GM23338 (cell line): ENCODE results near the gene POPDC3. TPM values are rescaled to one million over a fixed set of nuclear protein-coding genes. Genes with fewer than 3 reads are reported as not detected.

Experiments
- ATAC-seq: fragments of 200-7000 bp; cut with Tn5 transposase; 3 replicates; pipeline ENCODE4 v1.9.1; 2020
- DNase-seq: peaks from one replicate; pipeline ENCODE4 v3.0.0-alpha.2; 2015; ENCODE audit warnings: low spot score
- H2AFZ ChIP-seq: fragments of 200-600 bp; sonication (generic); 2 replicates; pipeline ENCODE4 v1.8.0; 2016; ENCODE audit warnings: antibody characterized with exemption, mild to moderate bottlenecking, moderate library complexity
- H3F3A ChIP-seq: fragments of 200-600 bp; sonication (generic); replicated peaks from 2 replicates; pipeline ENCODE4 v1.8.0; 2017; ENCODE audit warnings: antibody characterized with exemption, mixed run types, low read depth
- H3K27ac ChIP-seq: fragments of 200-600 bp; sonication (generic); 2 replicates; pipeline ENCODE4 v1.6.1; 2016; ENCODE audit warnings: low read depth
- H3K27me3 ChIP-seq: fragments of 200-600 bp; sonication (generic); 2 replicates; pipeline ENCODE4 v1.8.0; 2016; ENCODE audit warnings: mild to moderate bottlenecking, mixed run types, moderate library complexity; ENCODE audit not compliant: insufficient read depth
- H3K36me3 ChIP-seq: fragments of 200-600 bp; sonication (generic); 2 replicates; pipeline ENCODE4 v1.8.0; 2016; ENCODE audit warnings: mild to moderate bottlenecking; ENCODE audit not compliant: insufficient read depth
- H3K4me1 ChIP-seq: fragments of 200-600 bp; sonication (generic); 2 replicates; pipeline ENCODE4 v1.8.0; 2016; ENCODE audit warnings: mild to moderate bottlenecking, moderate library complexity; ENCODE audit not compliant: insufficient read depth
- H3K4me2 ChIP-seq: fragments of 200-600 bp; sonication (generic); 2 replicates; pipeline ENCODE4 v1.7.1; 2017; ENCODE audit warnings: mixed run types
- H3K4me3 ChIP-seq: fragments of 200-600 bp; sonication (generic); 2 replicates; pipeline ENCODE4 v1.6.1; 2016; ENCODE audit warnings: mixed run types
- H3K79me2 ChIP-seq: fragments of 200-600 bp; sonication (generic); replicated peaks from 2 replicates; pipeline ENCODE4 v1.8.0; 2017; ENCODE audit warnings: mild to moderate bottlenecking; ENCODE audit not compliant: insufficient read depth
- H3K9me2 ChIP-seq: fragments of 200-600 bp; sonication (generic); 2 replicates; pipeline ENCODE4 v1.8.0; 2017; ENCODE audit not compliant: insufficient read depth
- H4K20me1 ChIP-seq: fragments of 200-600 bp; sonication (generic); replicated peaks from 2 replicates; pipeline ENCODE4 v1.8.0; 2017; ENCODE audit warnings: mild to moderate bottlenecking; ENCODE audit not compliant: insufficient read depth
- H3K27ac Mint-ChIP-seq: 2 replicates; pipeline ENCODE4 v1.8.0; 2020; ENCODE audit warnings: inconsistent platforms, mild to moderate bottlenecking, moderate library complexity, mixed read lengths
- H3K27me3 Mint-ChIP-seq: 3 replicates; pipeline ENCODE4 v1.8.0; 2022; ENCODE audit warnings: low read depth, mild to moderate bottlenecking, moderate library complexity, mixed read lengths, inconsistent platforms; ENCODE audit not compliant: insufficient read depth, poor library complexity
- H3K36me3 Mint-ChIP-seq: 3 replicates; pipeline ENCODE4 v1.8.0; 2021; ENCODE audit warnings: low read depth, mild to moderate bottlenecking, inconsistent platforms, moderate library complexity, mixed read lengths
- H3K4me1 Mint-ChIP-seq: 3 replicates; pipeline ENCODE4 v1.8.0; 2020; ENCODE audit warnings: mild to moderate bottlenecking, inconsistent platforms, mixed read lengths
- H3K4me3 Mint-ChIP-seq: 3 replicates; pipeline ENCODE4 v1.8.0; 2021; ENCODE audit warnings: moderate library complexity, mild to moderate bottlenecking, inconsistent platforms, mixed read lengths
- H3K9me3 Mint-ChIP-seq: 3 replicates; pipeline ENCODE4 v1.8.0; 2020; ENCODE audit warnings: moderate library complexity, mild to moderate bottlenecking, inconsistent platforms, mixed read lengths
- CREB1 ChIP-seq: fragments of 250-450 bp; sonication (Bioruptor Pico); IDR thresholded peaks from 2 replicates; pipeline ENCODE4 v1.5.0; 2020; ENCODE audit warnings: low read depth, mild to moderate bottlenecking, moderate library complexity
- EZH2phosphoT487 ChIP-seq: fragments of 200-600 bp; sonication (generic); IDR thresholded peaks from one replicate; pipeline ENCODE4 v1.8.1; 2018; ENCODE audit warnings: antibody characterized with exemption; ENCODE audit not compliant: unreplicated experiment
- JUNB ChIP-seq: IDR thresholded peaks from one replicate; pipeline ENCODE4 v1.6.1; 2016; ENCODE audit warnings: antibody characterized with exemption; ENCODE audit not compliant: unreplicated experiment
- NANOG ChIP-seq: IDR thresholded peaks from 2 replicates; pipeline ENCODE4 v1.6.1; 2016; ENCODE audit warnings: antibody characterized with exemption, borderline replicate concordance
- POLR2AphosphoS5 ChIP-seq: IDR thresholded peaks from 2 replicates; pipeline ENCODE4 v1.6.1; 2016; ENCODE audit warnings: antibody characterized with exemption, low read depth
- STAT1 ChIP-seq: IDR thresholded peaks from one replicate; pipeline ENCODE4 v1.6.1; 2016; ENCODE audit warnings: antibody characterized with exemption; ENCODE audit not compliant: unreplicated experiment
- ZNF114 ChIP-seq: fragments of 250-450 bp; sonication (Bioruptor Pico); IDR thresholded peaks from 2 replicates; pipeline ENCODE4 v1.5.0; 2020; ENCODE audit warnings: mild to moderate bottlenecking, moderate library complexity
- ZNF331 ChIP-seq: fragments of 250-450 bp; sonication (Bioruptor Pico); IDR thresholded peaks from 2 replicates; pipeline ENCODE4 v1.5.0; 2020; ENCODE audit warnings: low read depth, mild to moderate bottlenecking, moderate library complexity
- polyA plus RNA-seq: library from polyadenylated mRNA; unstranded; fragments of >200 nt; fragmentation: Nextera tagmentation; extraction: Ambion mirVana; gene quantifications from 2 replicates; pipeline ENCODE4 v1.2.1, GENCODE V29; 2016
- total RNA-seq: library from RNA; depleted of rRNA; stranded (reverse); fragments of >200 nt; shearing (Covaris generic); gene quantifications from 2 replicates; pipeline ENCODE4 v1.2.3, GENCODE V29; 2014
- TF ChIP-seq, protein P1 (sequence below): fragments of 250-450 bp; sonication (Bioruptor Pico); IDR thresholded peaks from 2 replicates; pipeline ENCODE4 v1.5.0; 2020; ENCODE audit warnings: mild to moderate bottlenecking, moderate library complexity
- TF ChIP-seq, protein P2 (sequence below): IDR thresholded peaks from 2 replicates; pipeline ENCODE4 v1.6.1; 2016; ENCODE audit warnings: antibody characterized with exemption
- TF ChIP-seq, protein P3 (sequence below): IDR thresholded peaks from one replicate; pipeline ENCODE4 v1.6.1; 2018; ENCODE audit warnings: antibody characterized with exemption; ENCODE audit not compliant: unreplicated experiment

The POPDC3 gene
- total and polyA plus RNA-seq, 2 experiments from 2014 or later, result 5.1 to 5.7 TPM

DNA sequence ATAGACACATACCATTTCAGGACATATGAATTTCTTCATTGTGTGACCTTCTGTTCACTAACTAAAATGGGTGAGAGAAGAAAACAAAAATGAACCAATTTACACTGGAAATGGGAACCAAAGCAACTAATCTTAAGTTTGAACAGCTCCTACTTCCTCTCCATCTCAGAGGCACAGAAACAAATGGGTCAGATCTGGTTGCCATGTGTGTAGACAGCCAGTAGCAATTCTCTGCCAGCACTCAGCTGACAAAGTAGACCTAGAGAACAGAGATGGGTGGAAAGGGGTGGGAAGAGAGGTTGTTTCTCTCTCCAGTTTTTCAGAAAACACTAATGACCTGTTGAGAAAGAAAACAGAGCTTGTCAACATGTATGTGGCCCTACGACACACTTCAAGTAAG lies 14.3 kb upstream of the POPDC3 start (continued):
- TF ChIP-seq, protein P1, sequence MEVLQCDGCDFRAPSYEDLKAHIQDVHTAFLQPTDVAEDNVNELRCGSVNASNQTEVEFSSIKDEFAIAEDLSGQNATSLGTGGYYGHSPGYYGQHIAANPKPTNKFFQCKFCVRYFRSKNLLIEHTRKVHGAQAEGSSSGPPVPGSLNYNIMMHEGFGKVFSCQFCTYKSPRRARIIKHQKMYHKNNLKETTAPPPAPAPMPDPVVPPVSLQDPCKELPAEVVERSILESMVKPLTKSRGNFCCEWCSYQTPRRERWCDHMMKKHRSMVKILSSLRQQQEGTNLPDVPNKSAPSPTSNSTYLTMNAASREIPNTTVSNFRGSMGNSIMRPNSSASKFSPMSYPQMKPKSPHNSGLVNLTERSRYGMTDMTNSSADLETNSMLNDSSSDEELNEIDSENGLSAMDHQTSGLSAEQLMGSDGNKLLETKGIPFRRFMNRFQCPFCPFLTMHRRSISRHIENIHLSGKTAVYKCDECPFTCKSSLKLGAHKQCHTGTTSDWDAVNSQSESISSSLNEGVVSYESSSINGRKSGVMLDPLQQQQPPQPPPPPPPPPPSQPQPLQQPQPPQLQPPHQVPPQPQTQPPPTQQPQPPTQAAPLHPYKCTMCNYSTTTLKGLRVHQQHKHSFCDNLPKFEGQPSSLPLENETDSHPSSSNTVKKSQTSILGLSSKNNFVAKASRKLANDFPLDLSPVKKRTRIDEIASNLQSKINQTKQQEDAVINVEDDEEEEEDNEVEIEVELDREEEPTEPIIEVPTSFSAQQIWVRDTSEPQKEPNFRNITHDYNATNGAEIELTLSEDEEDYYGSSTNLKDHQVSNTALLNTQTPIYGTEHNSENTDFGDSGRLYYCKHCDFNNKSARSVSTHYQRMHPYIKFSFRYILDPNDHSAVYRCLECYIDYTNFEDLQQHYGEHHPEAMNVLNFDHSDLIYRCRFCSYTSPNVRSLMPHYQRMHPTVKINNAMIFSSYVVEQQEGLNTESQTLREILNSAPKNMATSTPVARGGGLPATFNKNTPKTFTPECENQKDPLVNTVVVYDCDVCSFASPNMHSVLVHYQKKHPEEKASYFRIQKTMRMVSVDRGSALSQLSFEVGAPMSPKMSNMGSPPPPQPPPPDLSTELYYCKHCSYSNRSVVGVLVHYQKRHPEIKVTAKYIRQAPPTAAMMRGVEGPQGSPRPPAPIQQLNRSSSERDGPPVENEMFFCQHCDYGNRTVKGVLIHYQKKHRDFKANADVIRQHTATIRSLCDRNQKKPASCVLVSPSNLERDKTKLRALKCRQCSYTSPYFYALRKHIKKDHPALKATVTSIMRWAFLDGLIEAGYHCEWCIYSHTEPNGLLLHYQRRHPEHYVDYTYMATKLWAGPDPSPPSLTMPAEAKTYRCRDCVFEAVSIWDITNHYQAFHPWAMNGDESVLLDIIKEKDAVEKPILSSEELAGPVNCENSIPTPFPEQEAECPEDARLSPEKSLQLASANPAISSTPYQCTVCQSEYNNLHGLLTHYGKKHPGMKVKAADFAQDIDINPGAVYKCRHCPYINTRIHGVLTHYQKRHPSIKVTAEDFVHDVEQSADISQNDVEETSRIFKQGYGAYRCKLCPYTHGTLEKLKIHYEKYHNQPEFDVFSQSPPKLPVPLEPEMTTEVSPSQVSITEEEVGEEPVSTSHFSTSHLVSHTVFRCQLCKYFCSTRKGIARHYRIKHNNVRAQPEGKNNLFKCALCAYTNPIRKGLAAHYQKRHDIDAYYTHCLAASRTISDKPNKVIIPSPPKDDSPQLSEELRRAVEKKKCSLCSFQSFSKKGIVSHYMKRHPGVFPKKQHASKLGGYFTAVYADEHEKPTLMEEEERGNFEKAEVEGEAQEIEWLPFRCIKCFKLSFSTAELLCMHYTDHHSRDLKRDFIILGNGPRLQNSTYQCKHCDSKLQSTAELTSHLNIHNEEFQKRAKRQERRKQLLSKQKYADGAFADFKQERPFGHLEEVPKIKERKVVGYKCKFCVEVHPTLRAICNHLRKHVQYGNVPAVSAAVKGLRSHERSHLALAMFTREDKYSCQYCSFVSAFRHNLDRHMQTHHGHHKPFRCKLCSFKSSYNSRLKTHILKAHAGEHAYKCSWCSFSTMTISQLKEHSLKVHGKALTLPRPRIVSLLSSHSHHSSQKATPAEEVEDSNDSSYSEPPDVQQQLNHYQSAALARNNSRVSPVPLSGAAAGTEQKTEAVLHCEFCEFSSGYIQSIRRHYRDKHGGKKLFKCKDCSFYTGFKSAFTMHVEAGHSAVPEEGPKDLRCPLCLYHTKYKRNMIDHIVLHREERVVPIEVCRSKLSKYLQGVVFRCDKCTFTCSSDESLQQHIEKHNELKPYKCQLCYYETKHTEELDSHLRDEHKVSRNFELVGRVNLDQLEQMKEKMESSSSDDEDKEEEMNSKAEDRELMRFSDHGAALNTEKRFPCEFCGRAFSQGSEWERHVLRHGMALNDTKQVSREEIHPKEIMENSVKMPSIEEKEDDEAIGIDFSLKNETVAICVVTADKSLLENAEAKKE (CRISPR knock-in tag), result no peak
- no peak for TF ChIP-seq EZH2phosphoT487
- TF ChIP-seq ZNF331 (CRISPR knock-in tag), result no peak
- no peak for TF ChIP-seq CREB1 (CRISPR knock-in tag)
- TF ChIP-seq, protein P2, sequence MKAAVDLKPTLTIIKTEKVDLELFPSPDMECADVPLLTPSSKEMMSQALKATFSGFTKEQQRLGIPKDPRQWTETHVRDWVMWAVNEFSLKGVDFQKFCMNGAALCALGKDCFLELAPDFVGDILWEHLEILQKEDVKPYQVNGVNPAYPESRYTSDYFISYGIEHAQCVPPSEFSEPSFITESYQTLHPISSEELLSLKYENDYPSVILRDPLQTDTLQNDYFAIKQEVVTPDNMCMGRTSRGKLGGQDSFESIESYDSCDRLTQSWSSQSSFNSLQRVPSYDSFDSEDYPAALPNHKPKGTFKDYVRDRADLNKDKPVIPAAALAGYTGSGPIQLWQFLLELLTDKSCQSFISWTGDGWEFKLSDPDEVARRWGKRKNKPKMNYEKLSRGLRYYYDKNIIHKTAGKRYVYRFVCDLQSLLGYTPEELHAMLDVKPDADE, result no peak
- TF ChIP-seq NANOG, result no peak
- no peak for TF ChIP-seq JUNB
- no peak for TF ChIP-seq ZNF114 (CRISPR knock-in tag)

DNA sequence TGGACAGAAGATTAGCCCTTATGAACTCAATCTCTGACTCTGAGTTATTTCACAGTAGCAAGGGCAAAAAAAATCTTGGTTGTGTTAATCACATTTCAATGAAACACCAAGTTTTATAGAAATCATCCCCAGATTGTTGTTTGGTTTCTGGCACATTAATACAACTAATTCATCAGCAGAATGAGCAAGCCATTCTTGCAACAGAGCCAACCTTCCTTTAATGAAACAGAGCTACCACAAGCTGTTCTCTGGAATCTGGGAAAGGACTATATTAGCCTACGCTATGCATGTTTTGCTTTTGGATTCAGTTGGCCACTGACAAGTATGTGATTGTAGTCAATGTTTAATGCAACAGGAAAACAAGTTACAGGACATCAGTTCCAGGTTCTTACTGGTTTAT lies 13.8 kb upstream of the POPDC3 start:
- Histone ChIP-seq H3K27me3 (no peaks in the 10 kb centered on the region), H3K36me3 (no peaks in the 10 kb centered on the region; the same call in 1 of the 2 replicates), H2AFZ (peak overlapping the region; percentile 24; the same call in 1 of the 2 replicates), H3K4me3 (no peak overlapping the region), H3K4me1 (peaks cover 6% of the 10 kb centered on the region; the same call in 1 of the 2 replicates), H3K4me2 (no peak overlapping the region), H4K20me1 (no peaks in the 10 kb centered on the region), H3K27ac (no peak overlapping the region), H3F3A (no peaks in the 10 kb centered on the region), H3K79me2 (no peaks in the 10 kb centered on the region), H3K9me2 (no peaks in the 10 kb centered on the region)
- Mint-ChIP-seq H3K27me3 (no peaks in the 10 kb centered on the region), H3K36me3 (peaks cover 3% of the 10 kb centered on the region; the same call in 1 of the 3 replicates), H3K9me3 (0 out of 3 replicates have a peak, but pooled peaks cover 5% of the 10 kb centered on the region), H3K4me1 (peaks cover 3% of the 10 kb centered on the region), H3K27ac (no peak overlapping the region), H3K4me3 (no peak overlapping the region)
- DNase-seq, result no peak
- ATAC-seq, result no peak
- TF ChIP-seq STAT1, result no peak
- TF ChIP-seq, protein P3, sequence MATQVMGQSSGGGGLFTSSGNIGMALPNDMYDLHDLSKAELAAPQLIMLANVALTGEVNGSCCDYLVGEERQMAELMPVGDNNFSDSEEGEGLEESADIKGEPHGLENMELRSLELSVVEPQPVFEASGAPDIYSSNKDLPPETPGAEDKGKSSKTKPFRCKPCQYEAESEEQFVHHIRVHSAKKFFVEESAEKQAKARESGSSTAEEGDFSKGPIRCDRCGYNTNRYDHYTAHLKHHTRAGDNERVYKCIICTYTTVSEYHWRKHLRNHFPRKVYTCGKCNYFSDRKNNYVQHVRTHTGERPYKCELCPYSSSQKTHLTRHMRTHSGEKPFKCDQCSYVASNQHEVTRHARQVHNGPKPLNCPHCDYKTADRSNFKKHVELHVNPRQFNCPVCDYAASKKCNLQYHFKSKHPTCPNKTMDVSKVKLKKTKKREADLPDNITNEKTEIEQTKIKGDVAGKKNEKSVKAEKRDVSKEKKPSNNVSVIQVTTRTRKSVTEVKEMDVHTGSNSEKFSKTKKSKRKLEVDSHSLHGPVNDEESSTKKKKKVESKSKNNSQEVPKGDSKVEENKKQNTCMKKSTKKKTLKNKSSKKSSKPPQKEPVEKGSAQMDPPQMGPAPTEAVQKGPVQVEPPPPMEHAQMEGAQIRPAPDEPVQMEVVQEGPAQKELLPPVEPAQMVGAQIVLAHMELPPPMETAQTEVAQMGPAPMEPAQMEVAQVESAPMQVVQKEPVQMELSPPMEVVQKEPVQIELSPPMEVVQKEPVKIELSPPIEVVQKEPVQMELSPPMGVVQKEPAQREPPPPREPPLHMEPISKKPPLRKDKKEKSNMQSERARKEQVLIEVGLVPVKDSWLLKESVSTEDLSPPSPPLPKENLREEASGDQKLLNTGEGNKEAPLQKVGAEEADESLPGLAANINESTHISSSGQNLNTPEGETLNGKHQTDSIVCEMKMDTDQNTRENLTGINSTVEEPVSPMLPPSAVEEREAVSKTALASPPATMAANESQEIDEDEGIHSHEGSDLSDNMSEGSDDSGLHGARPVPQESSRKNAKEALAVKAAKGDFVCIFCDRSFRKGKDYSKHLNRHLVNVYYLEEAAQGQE, result no peak
- TF ChIP-seq POLR2AphosphoS5, result no peak
- TF ChIP-seq JUNB, result no peak
- no peak for TF ChIP-seq ZNF331 (CRISPR knock-in tag)
- no peak for TF ChIP-seq ZNF114 (CRISPR knock-in tag)
- TF ChIP-seq NANOG, result no peak
